Fibroblast of the aortic adventitia (primary cell): Measurements from ENCODE around the gene COG7. TPM values are rescaled to one million over a fixed set of nuclear protein-coding genes. Genes with fewer than 3 reads are reported as not detected.

Experiments
- DNase-seq: peaks from one replicate; pipeline ENCODE4 v3.0.0-alpha.2; 2010; ENCODE audit warnings: low read depth
- H3K4me3 ChIP-seq: 2 replicates; pipeline ENCODE4 v1.5.1; 2011; ENCODE audit warnings: low read depth, mild to moderate bottlenecking, control low read depth, low read length, moderate library complexity
- CTCF ChIP-seq: IDR thresholded peaks from 2 replicates; pipeline ENCODE4 v1.5.1; 2011; ENCODE audit warnings: mild to moderate bottlenecking, low read length, control low read depth, inconsistent platforms; ENCODE audit not compliant: insufficient read depth
- total RNA-seq: library from RNA; depleted of rRNA; stranded (reverse); fragments of >200 nt; gene quantifications from 2 replicates; pipeline ENCODE4 v1.2.3, GENCODE V29; 2012; ENCODE audit warnings: low replicate concordance

The COG7 gene
- total RNA-seq, 1 donor = 18.9 TPM

- no peak for TF ChIP-seq CTCF
- no peak overlapping the region for H3K4me3 ChIP-seq
- DNase-seq = no peak
Observed at GRCh38 chr16:23355106-23355670, 97.8 kb downstream of the COG7 start.

- no peak overlapping the region for H3K4me3 ChIP-seq
- no peak for DNase-seq
- TF ChIP-seq CTCF = no peak
Observed at GRCh38 chr16:23354246-23354645, 98.7 kb downstream of the COG7 start.

GRCh38 chr16:23353440-23353839 is 99.5 kb downstream of the COG7 start:
- H3K4me3 ChIP-seq = no peak overlapping the region
- no peak for DNase-seq
- TF ChIP-seq CTCF = no peak

GRCh38 chr16:23351360-23351759 is 101.6 kb downstream of the COG7 start:
- TF ChIP-seq CTCF = no peak
- H3K4me3 ChIP-seq = no peak overlapping the region
- no peak for DNase-seq

- no peak overlapping the region for H3K4me3 ChIP-seq
- no peak for DNase-seq
- no peak for TF ChIP-seq CTCF
Observed at GRCh38 chr16:23348579-23349469, 104.2 kb downstream of the COG7 start.

GRCh38 chr16:23345237-23345636 is 107.8 kb downstream of the COG7 start:
- no peak for DNase-seq
- no peak for TF ChIP-seq CTCF
- no peak overlapping the region for H3K4me3 ChIP-seq
